Cerebellar nuclear complex (tissue), 1 donor: ENCODE data around the gene MID1.

Experiments
- DNase-seq, 2 experiments: peaks; one replicate each; lab custom pipeline; 2025; lab: John Stamatoyannopoulos, UW

MID1 gene

GRCh38 chrX:10576777-10577447 lies 43.5 kb downstream of the MID1 start:
- DNase-seq, result no peak

- no peak for DNase-seq
Observed at GRCh38 chrX:10576186-10576585, 44.2 kb downstream of the MID1 start.

GRCh38 chrX:10574663-10575062 lies 45.7 kb downstream of the MID1 start:
- DNase-seq, result no peak

GRCh38 chrX:10571260-10571659 lies 49.1 kb downstream of the MID1 start:
- no peak for DNase-seq

GRCh38 chrX:10570601-10571000 lies 49.8 kb downstream of the MID1 start:
- DNase-seq, result no peak

GRCh38 chrX:10569946-10570345 lies 50.4 kb downstream of the MID1 start:
- DNase-seq, result no peak

- DNase-seq, result no peak
Observed at GRCh38 chrX:10568428-10568827, 52.0 kb downstream of the MID1 start.

GRCh38 chrX:10567136-10567535 lies 53.2 kb downstream of the MID1 start:
- DNase-seq, result no peak

- no peak for DNase-seq
Observed at GRCh38 chrX:10566716-10567097, 53.7 kb downstream of the MID1 start.

- no peak for DNase-seq
Observed at GRCh38 chrX:10564484-10564883, 55.9 kb downstream of the MID1 start.

- no peak for DNase-seq
Observed at GRCh38 chrX:10557166-10557565, 63.2 kb downstream of the MID1 start.

GRCh38 chrX:10556405-10556804 lies 64.0 kb downstream of the MID1 start:
- no peak for DNase-seq

- DNase-seq, result no peak
Observed at GRCh38 chrX:10555846-10556245, 64.5 kb downstream of the MID1 start.

GRCh38 chrX:10554612-10555270 lies 65.6 kb downstream of the MID1 start:
- DNase-seq, result no peak

GRCh38 chrX:10549280-10549679 lies 71.1 kb downstream of the MID1 start:
- DNase-seq, result no peak

GRCh38 chrX:10548688-10549087 lies 71.7 kb downstream of the MID1 start:
- no peak for DNase-seq

GRCh38 chrX:10545882-10546281 lies 74.5 kb downstream of the MID1 start:
- DNase-seq, result no peak

GRCh38 chrX:10542586-10542985 lies 77.8 kb downstream of the MID1 start:
- no peak for DNase-seq

GRCh38 chrX:10538831-10539230 lies 81.6 kb downstream of the MID1 start:
- no peak for DNase-seq

- DNase-seq, result no peak
Observed at GRCh38 chrX:10537308-10537707, 83.1 kb downstream of the MID1 start.

- DNase-seq, result no peak
Observed at GRCh38 chrX:10536744-10537143, 83.6 kb downstream of the MID1 start.

- DNase-seq, result no peak
Observed at GRCh38 chrX:10534611-10535010, 85.8 kb downstream of the MID1 start.

GRCh38 chrX:10533696-10534365 lies 86.6 kb downstream of the MID1 start:
- DNase-seq, result no peak
